ELF-1 (cell line): ENCODE measurements around the gene LARGE1.
A peak's percentile ranks its signal among the peaks of the same experiment; 100 is the strongest.

Source experiments
- DNase-seq: peaks from one replicate; pipeline ENCODE4 v3.0.0-alpha.2; 2016; ENCODE audit warnings: low read depth, low spot score

LARGE1 gene

DNA sequence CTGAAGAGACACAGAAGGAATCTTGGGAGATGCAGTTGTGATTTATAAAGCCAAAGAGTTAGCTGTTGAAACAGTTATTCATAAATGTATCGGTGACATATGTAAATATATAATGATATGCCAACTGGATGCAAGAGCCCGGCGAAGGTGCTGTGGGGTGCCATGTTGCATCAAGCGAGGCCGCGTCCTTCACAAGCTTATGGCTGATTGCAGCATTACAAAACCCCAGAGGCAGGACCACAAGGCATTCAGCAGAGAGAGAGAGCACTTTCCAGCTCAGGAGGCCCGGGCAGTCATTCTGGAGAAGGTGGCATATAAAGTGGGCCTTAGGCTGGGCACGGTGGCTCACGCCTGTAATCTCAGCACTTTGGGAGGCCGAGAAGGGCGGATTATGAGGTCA lies 65.6 kb downstream of the LARGE1 start:
- no peak for DNase-seq

DNA sequence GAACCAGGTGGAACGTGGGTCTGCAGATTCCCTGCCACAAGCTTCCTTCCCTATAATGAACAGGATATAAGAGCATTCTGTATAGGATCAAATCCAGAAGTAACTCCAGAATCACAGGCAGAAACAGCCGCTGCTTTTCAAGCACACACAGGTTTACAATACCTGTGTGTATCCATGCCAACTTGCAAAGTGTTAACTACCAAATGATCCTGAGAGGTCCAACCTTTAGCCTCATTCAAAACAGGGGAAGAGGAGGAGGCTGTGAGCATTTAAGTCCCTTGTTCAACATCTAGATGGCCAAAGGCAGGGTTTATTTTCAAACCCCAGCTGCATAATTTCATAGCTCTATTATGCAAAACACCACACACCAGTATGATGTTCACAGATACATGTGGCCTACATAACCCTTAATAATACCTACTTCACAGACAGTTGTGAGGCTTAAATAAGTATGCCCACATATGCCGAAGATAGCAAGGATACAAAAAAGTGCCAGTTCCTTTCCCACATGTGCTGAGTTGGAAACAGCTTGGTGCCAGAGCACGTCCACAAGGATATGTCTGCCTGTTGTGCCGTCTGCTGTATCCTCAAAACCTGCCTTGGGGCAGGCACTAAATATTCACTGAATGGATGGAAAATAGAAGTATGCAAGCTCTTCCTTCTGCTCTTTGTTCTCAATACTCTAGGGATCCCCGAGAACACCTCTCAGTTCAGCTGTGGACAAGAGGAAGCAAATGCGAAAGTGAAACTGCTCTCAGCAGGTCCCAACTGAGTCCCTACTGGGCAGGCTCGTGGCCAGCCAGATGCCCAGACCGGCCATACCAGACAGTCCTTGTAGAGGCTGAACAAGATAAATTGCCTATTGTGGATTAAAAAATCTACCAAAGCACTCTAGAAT lies 66.8 kb downstream of the LARGE1 start:
- DNase-seq: peak; percentile 17

DNA sequence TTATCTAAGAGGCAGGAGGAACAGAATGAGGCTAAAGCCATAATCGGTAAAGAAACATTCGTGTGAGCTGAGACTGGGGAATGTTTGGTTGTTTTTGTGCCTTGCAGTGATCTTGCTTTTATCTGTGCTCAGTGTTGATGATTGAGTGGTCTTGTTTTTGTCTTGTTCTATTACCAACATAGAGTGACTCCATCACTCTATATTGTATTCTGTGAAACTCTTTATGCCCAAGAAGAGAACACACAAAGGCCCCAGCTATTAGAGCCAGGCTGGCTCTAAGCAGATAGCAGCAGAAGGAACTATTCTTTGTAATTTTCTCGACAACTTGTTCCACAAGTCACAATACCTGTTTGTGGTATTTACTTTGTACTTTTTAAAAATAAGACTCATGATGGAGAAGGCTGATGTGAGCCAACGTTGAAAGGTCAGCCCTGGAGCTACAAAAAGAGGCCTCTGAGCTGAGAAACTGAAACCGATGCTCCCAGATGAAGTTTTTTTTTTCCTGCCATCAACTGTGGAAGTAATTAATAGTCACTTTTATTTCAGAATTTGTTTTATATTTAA lies 68.4 kb downstream of the LARGE1 start:
- DNase-seq: no peak

DNA sequence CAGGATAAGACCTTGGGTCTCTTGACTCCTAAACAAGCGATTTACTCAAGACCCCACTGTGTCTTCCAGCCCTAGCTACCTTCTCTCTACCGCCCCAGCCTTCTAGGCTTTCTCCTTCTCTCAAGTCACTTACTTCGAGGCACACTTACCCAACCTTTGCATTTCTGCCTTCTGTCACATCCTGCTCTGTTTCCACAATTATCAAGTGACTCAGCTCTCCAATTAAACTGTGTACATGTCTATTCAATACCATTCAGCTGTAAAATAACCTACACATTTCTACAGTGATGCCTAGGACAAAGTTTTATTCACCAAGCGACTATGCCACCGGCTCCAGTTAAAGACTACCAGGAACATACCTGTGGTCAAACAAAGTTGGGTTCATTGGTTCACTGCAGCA lies 69.0 kb downstream of the LARGE1 start:
- no peak for DNase-seq

DNA sequence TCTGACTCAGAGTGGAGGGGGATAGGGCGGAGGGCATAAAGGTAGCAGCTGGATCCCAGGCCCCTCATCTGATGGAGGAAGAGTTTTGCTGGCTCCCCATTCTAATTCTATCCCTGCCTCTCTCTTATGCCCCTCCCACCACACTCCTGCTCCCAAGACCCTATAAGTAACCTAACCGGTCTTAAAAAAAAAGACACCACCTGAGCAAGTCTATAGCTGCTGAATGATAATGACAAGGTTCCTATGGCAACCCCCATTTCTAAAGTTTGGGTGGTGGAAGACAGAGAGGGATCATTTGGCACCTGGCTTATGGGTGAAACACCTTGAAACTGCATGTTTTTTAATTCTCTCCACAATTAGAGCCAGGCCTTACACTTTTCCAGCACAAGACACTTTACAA lies 69.6 kb downstream of the LARGE1 start:
- peak; percentile 55 for DNase-seq

DNA sequence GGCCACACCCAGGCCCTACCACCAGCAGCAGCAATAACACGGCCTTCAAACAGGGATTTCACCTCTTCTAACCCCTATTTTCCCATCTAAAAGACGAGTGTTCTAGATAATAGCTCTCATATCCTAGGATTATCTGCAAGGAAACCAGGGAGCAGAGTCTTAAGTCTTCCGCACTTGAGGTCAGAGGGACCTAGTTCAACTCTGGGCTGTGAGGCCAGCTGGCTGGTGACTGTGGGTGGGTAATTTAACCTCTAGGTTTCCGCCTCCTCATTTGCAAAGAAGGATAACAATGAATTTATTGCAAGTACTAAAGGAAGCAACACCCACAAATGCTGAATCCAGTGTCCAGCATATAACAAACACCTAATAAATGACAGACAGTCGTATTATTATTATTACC lies 70.1 kb downstream of the LARGE1 start:
- DNase-seq: no peak

DNA sequence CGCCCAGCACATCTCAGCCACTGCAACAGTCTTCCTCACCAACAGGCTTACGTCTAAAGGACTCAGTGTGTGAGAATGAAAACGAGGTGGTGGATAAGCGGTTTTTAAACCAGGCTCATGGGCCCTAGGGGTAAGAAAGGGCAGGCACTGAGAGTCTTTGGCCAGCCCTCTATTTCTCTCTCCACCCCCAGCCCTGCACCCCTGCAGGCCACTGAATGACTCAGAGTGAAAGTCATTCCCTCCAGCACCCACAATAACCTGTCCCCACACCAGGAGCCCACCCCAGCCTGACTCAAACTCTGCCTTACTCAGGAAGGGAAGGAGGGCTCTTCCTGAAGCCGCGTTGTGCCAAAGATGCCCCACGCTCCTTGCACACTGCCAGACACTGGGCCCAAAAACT lies 72.0 kb downstream of the LARGE1 start:
- no peak for DNase-seq

DNA sequence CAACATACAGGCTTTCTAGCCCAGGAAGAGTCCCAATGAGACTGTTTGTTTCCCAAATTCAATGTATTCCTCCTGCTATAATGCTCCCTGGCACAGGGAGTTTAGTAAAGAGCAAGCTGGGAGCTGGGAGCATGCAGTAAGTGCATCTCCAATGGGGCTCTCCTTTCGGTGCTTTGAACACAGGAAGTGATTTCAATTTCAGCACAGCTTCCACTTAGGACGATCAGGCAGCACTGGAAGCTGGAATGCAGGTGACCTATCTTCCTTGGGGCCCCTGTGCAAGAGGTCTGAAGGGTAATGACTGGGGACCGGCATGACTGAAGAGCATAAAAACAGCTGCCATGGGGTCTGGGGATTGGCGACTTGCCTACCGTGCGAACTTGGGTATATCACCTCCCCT lies 76.0 kb downstream of the LARGE1 start:
- no peak for DNase-seq

DNA sequence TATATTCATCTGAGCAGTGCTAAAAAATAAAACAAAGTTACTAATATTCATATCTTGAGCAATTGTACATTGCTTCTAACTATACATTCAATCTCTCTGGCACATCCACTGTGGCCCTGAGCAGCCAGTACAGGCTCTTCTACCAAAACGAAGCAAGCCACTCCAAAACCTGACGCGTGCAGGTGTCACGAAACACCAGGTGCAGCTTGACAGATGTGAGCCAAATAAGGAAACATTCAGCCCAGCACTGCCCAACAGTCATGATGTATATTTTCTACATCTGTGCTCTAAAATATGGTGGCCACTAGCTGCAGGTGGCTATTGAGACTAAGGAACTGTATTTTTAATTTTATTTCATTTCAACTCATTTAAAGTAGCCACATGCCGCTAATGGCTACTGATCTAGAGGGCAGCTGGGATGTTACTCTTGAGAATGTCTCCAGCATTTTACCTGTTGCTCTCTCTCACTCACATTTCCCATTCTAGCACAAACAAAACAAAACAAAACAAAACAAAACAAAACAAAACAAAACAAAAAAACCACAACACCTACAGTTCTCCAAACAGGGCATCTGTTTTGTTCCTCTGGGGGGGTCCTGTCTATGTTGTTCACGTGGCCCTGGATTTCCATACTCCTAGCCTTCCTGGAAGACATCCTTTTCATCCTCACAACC lies 77.7 kb downstream of the LARGE1 start:
- DNase-seq: no peak

DNA sequence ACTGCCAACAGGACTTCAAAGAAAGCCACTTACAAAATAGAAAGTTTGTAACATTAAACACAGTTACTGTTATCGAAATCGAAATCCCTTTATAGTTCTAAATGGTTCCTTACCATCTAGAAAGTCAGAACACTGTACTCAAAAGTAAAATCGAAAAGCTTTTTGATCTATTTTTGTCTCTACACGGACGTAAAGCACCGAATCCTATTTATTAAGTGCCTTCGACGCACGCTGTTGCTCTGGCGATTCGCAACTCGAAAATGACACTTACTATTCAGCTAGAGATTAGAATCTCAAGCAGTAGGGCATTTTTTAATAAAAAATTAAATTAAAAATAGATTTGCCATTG lies 78.3 kb downstream of the LARGE1 start:
- DNase-seq: no peak

DNA sequence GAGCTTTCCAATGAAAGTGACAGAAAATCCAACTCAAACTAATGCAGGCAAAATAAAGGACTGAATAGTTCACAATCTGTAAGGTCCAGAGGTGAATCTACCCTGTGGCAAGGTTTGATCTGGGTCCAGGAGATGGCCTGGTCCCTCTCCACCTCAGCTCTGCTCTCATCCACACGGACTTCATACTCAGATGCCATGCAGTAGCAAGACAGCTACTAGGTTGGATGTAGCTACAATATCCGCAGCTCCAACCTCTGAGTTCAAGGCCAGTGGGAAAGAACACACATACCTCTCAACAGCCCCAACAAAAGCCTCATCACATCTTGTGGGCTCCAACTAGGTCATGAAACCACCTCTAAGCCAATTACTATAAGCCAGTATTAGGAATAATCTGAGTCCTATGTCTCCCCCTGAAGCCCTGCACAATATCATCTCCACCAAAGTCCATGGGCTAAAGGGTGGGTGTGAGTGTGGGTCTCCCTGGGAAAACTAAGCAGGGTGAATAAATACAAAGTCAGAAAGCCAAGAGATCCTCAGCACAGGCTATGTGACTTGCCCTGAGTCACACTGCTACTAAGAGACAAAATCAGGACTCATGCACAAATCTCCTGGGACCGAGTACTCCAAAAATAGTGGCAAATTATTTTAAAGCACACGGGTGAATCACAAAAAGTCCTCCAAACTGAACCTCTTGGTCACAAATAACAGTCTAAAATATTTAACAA lies 78.8 kb downstream of the LARGE1 start:
- no peak for DNase-seq

DNA sequence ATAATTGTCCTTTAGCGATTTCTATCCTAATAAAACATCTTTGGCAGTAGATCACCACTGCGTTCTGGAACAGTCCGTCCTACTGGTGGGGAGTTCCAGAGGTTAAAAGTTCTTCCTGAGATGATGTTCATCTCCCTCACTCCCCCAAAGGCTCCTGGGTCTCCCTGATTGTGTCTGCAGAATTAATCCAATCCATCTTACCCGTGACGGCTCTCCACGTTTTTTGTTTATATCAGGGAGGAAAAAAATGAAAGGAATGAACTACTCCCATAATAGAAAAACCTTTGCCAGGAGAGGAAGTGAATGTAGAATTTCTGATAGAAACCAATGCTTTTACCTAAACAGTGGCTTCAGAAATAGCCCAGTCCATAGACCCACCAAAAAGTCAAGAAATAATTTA lies 81.6 kb downstream of the LARGE1 start:
- no peak for DNase-seq

DNA sequence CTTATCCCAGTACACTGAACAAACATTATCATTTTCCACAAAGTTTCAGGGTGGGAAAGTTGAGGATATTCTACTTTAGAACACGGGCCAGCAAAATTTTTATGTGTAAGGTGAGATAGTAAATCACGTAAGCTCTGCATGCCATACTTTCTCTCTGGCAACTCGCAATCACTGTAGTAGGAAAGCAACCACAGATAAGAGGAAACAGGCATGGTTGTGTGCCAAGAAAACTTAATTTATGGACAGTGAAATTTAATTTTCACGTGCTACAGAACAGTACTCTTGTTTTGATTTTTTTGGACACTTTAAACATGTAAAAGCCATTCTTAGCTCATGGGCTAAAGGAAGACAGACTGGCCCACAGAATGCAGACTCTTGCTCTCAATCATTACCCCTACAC lies 82.5 kb downstream of the LARGE1 start:
- no peak for DNase-seq

DNA sequence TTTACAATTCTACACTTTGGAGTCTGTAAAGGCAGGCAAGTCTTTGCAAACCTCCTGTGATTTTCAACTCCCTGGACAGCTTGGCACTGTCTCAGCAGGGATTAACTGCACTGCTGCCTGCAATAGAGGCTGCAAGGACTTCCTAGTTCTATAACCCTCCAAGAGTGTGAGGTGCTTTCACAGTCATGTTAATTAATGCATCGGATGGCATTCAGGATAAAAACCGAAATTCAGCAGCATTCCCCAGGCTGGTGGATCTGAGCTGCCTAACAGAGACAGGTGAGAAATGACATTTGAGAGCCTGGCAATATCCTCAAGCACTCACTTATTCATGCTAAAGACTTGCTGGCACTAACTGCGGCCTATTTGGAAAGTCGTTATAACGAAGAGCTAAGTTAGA lies 85.0 kb downstream of the LARGE1 start:
- DNase-seq: no peak

DNA sequence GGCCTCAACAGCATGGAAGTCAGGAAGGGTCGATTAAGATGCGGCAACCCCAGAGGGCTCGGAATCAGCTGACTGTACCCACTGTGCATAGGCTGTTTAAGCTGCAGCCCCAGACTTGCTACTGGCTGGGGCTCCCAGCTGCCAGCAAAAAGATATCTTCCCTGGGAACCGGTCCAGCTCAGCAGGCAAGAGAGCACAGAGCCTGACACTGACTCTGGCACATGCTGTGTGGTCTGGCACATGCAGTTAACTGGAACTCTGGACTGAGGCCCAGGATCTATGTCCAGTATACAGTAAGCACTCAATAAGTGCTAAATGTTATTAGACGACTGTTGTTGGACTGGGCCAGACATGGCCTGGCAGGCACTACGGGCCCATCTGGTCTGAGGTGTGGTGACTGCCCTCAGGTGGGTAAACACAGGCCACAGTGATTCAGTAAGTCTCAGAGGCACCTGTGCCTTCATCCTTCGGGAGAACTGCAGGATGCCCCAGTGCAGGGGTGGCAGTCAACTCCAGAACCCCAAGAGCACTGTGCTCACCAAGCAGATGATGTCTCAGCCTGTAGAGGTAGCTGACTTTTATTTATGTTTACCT lies 87.6 kb downstream of the LARGE1 start:
- no peak for DNase-seq

DNA sequence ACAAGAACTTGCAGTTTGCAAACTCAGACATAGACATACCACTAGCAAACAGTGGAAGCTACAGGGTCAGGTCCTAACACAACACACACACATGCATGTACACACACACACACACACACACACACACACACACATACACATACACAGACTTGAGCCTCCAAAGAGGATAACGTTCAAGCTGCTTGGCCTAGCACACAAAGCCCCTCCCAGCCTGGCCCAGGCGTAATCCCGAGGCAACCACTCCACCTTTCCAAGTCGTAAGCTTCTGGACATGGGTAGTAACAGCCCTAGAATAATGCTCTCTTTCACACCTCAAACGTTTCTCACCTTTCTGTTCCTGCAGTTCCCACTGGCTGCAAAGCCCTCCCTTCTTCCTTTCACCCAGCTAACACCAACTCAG lies 88.6 kb downstream of the LARGE1 start:
- no peak for DNase-seq

DNA sequence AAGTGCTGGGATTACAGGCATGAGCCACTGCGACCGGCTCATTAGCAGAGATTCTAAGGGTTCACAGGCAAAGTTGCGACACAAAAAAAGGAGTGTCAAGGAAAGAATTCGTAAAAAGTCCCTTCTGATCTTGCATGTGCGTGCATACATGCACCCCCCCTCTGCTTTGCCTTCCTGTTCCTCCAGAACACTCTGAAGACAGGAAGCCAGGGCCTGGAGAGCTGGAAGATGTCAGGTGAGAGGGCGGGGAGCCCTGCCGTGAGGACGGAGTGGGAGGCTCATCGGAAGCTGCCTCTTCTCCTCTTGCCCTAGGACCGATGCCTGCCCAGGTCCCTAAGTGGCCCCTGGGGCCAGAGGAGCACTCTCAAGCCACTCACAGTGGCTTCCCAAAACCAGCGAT lies 89.1 kb downstream of the LARGE1 start:
- no peak for DNase-seq

DNA sequence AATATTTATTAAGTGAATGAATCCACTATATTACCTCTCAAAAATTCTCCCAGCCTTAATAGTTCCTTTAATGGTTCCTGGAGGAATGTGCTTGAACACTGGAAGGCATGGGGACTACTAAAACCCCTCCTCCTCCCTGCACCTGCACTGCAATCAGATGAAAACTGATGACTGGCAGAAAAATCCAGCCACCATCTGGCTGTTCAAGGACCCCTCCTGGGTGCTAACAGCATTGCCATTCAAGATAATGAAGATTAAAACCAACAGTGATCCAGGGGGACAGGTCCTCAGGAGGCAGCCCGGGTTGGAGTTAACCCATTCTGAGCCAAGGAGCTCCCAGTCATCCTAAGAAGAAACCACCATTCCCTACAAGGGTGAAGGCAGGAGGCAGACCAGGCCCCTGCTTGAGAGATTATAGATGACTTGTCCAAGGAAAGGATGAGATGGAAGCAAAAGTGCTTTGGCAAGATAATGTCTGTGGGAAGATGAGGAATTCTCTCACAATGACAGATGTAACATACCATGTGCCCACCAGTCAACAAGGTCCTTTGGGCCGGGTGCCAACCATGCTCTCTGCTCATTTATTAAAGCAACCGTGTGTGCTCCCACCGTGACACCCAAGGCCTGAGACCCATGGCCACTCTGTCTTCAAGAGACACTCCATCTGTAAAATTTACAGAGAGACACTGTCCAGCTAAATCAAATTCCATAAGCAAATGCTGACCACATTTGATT lies 90.6 kb downstream of the LARGE1 start:
- peak; percentile 29 for DNase-seq

DNA sequence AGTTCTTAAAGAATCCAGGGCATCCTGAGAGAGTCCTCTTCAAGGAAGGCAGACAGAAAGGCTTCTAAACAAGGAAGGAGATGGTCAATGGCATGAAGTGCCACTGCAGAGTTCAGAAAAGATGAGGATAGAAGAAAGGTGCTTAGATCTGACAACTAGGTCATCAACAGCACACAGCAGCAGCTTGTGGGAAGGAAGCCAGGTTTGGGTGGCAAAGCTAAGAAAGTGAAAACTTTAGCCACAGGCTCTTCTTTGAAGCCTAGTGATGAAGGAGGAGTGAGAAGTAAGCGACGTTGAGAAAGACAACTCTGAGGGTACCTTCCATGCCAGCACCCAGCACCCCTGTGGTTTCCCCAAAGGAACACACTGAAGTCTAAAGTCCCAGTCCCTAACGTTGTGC lies 92.0 kb downstream of the LARGE1 start:
- no peak for DNase-seq

DNA sequence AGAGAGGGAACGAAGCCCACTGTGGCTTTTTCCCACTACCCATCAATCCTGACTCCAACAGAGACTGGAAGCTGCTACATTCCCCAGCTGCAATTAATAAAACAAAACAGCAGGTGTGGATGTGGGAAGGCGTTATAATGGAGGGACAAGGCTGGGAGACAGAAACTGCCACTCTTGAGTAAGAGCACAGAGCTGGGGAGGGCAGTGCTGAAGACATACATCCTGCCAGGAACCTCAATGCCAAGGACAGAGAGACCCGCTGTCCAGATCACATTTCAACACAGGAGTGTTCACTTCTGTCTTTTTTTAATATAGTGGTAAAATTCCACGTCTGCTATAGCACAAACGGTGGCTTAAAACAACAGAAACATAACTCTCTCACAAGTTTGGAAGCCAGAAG lies 94.5 kb downstream of the LARGE1 start:
- no peak for DNase-seq

DNA sequence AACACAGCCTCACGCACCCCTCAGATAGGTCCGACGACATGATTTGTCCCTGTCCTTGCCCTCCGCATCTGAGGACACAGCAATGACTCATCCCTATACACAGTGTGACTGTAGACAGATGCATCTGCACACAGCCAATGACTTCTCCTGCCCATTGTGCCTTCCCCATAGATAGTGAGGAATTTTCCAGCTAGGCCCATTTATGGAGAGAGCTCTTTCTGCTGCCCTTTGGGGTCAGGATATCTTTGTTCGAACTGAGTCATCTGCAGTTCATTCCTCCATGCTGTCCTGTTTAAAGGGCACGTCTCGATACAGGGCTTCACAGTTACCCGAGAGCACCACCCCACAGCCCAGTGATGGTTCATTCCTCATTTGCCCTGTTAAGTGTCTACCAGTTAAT lies 96.7 kb downstream of the LARGE1 start:
- no peak for DNase-seq
